ENCODE data around the gene MUC13.

GRCh38 chr3:124972457-124972856 lies 37.9 kb upstream of the MUC13 start:
- no peak for TF ChIP-seq POLR2A (IDR thresholded peaks at IDR 0.05)
- TF ChIP-seq, protein P1, sequence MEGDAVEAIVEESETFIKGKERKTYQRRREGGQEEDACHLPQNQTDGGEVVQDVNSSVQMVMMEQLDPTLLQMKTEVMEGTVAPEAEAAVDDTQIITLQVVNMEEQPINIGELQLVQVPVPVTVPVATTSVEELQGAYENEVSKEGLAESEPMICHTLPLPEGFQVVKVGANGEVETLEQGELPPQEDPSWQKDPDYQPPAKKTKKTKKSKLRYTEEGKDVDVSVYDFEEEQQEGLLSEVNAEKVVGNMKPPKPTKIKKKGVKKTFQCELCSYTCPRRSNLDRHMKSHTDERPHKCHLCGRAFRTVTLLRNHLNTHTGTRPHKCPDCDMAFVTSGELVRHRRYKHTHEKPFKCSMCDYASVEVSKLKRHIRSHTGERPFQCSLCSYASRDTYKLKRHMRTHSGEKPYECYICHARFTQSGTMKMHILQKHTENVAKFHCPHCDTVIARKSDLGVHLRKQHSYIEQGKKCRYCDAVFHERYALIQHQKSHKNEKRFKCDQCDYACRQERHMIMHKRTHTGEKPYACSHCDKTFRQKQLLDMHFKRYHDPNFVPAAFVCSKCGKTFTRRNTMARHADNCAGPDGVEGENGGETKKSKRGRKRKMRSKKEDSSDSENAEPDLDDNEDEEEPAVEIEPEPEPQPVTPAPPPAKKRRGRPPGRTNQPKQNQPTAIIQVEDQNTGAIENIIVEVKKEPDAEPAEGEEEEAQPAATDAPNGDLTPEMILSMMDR (IDR thresholded peaks at IDR 0.05): no peak

Measured in lower leg skin (tissue), 3 donors.